H9 (cell line): ENCODE measurements around the gene SNRNP70. TPM values are rescaled to one million over a fixed set of nuclear protein-coding genes. Genes with fewer than 3 reads are reported as not detected.
A peak's percentile ranks its signal among the peaks of the same experiment; 100 is the strongest.

ENCODE experiments used
- DNase-seq: peaks from one replicate; pipeline ENCODE4 v3.0.0-alpha.2; 2017
- H2AFZ ChIP-seq: one replicate; pipeline ENCODE4 v1.6.1; 2013; ENCODE audit warnings: mild to moderate bottlenecking, low read length, control low read depth, moderate library complexity
- H2AK5ac ChIP-seq: 2 replicates; pipeline ENCODE4 v1.6.1; 2013; ENCODE audit warnings: low read length, control low read depth, mixed read lengths; ENCODE audit not compliant: insufficient read length
- H2BK120ac ChIP-seq: one replicate; pipeline ENCODE4 v1.6.1; 2013; ENCODE audit warnings: low read depth, mild to moderate bottlenecking, low read length, control low read depth, inconsistent platforms; ENCODE audit not compliant: poor library complexity, severe bottlenecking
- H2BK12ac ChIP-seq: 2 replicates; pipeline ENCODE4 v1.6.1; 2013; ENCODE audit warnings: low read length, control low read depth, mixed read lengths, low read depth; ENCODE audit not compliant: insufficient read length
- H2BK15ac ChIP-seq: 2 replicates; pipeline ENCODE4 v1.6.1; 2013; ENCODE audit warnings: low read depth, low read length, control low read depth
- H2BK20ac ChIP-seq: one replicate; pipeline ENCODE4 v1.6.1; 2013; ENCODE audit warnings: low read depth, mild to moderate bottlenecking, low read length, control low read depth, inconsistent platforms; ENCODE audit not compliant: poor library complexity, severe bottlenecking
- H2BK5ac ChIP-seq: 2 replicates; pipeline ENCODE4 v1.6.1; 2013; ENCODE audit warnings: low read length, control low read depth, mixed read lengths; ENCODE audit not compliant: insufficient read length
- H3K14ac ChIP-seq: 2 replicates; pipeline ENCODE4 v1.6.1; 2013; ENCODE audit warnings: low read length, control low read depth; ENCODE audit not compliant: insufficient read depth
- H3K18ac ChIP-seq: 2 replicates; pipeline ENCODE4 v1.6.1; 2013; ENCODE audit warnings: low read depth, mild to moderate bottlenecking, mixed read lengths, low read length, control low read depth; ENCODE audit not compliant: insufficient read length
- H3K23ac ChIP-seq: 2 replicates; pipeline ENCODE4 v1.6.1; 2013; ENCODE audit warnings: low read length, control low read depth, mixed read lengths, low read depth; ENCODE audit not compliant: insufficient read length
- H3K23me2 ChIP-seq: 2 replicates; pipeline ENCODE4 v1.6.1; 2013; ENCODE audit warnings: low read depth, mild to moderate bottlenecking, mixed read lengths, low read length, control low read depth; ENCODE audit not compliant: insufficient read length, poor library complexity, severe bottlenecking
- H3K27ac ChIP-seq: 2 replicates; pipeline ENCODE4 v1.5.1; 2013; ENCODE audit warnings: low read length, control low read depth, mixed read lengths, low read depth; ENCODE audit not compliant: insufficient read length
- H3K27me3 ChIP-seq: 2 replicates; pipeline ENCODE4 v1.6.1; 2013; ENCODE audit warnings: low read length, control low read depth, inconsistent platforms; ENCODE audit not compliant: insufficient read depth
- H3K4ac ChIP-seq: 2 replicates; pipeline ENCODE4 v1.6.1; 2013; ENCODE audit warnings: low read depth, mild to moderate bottlenecking, control low read depth, inconsistent platforms, low read length, moderate library complexity
- H3K4me1 ChIP-seq: 2 replicates; pipeline ENCODE4 v1.6.1; 2013; ENCODE audit warnings: low read length, control low read depth, inconsistent platforms; ENCODE audit not compliant: insufficient read depth
- H3K4me2 ChIP-seq: 2 replicates; pipeline ENCODE4 v1.6.1; 2013; ENCODE audit warnings: low read length, control low read depth, mixed read lengths; ENCODE audit not compliant: insufficient read length, insufficient read depth
- H3K56ac ChIP-seq: 2 replicates; pipeline ENCODE4 v1.6.1; 2013; ENCODE audit warnings: low read depth, mild to moderate bottlenecking, mixed read lengths, low read length, control low read depth; ENCODE audit not compliant: insufficient read length
- H3K79me1 ChIP-seq: 2 replicates; pipeline ENCODE4 v1.6.1; 2013; ENCODE audit warnings: low read depth, mild to moderate bottlenecking, moderate library complexity, low read length, control low read depth, inconsistent platforms; ENCODE audit not compliant: insufficient read depth, poor library complexity, severe bottlenecking
- H3K79me2 ChIP-seq: 2 replicates; pipeline ENCODE4 v1.6.1; 2013; ENCODE audit warnings: low read length, control low read depth, inconsistent platforms; ENCODE audit not compliant: insufficient read depth
- H3K9ac ChIP-seq: 2 replicates; pipeline ENCODE4 v1.6.1; 2013; ENCODE audit warnings: low read length, control low read depth, mixed read lengths; ENCODE audit not compliant: insufficient read length; ENCODE audit errors: extremely low read depth
- H3K9me3 ChIP-seq: one replicate; pipeline ENCODE4 v1.6.1; 2013; ENCODE audit warnings: low read depth, low read length, inconsistent platforms; ENCODE audit not compliant: control insufficient read depth
- H3T11ph ChIP-seq: one replicate; pipeline ENCODE4 v1.6.1; 2013; ENCODE audit warnings: mild to moderate bottlenecking, low read length, control low read depth, inconsistent platforms
- H4K20me1 ChIP-seq: one replicate; pipeline ENCODE4 v1.6.1; 2013; ENCODE audit not compliant: control insufficient read depth, insufficient read length, insufficient read depth
- H4K5ac ChIP-seq: 2 replicates; pipeline ENCODE4 v1.6.1; 2013; ENCODE audit warnings: low read depth, mild to moderate bottlenecking, mixed read lengths, low read length, control low read depth; ENCODE audit not compliant: insufficient read length
- H4K8ac ChIP-seq: replicated peaks from 2 replicates; pipeline ENCODE4 v1.6.1; 2013; ENCODE audit warnings: low read length, control low read depth, mixed read lengths, low read depth; ENCODE audit not compliant: insufficient read length
- H4K91ac ChIP-seq: 2 replicates; pipeline ENCODE4 v1.6.1; 2013; ENCODE audit warnings: low read depth, mild to moderate bottlenecking, moderate library complexity, mixed read lengths, low read length, control low read depth; ENCODE audit not compliant: insufficient read length
- H3K27ac Mint-ChIP-seq, 3 experiments: 2 replicates in 2 of 3; 3 replicates in 1 of 3; pipeline ENCODE4 v1.8.0; 2020 to 2021; ENCODE audit warnings: mixed read lengths in 3 of 3, mild to moderate bottlenecking in 1 of 3, moderate library complexity in 1 of 3
- H3K27me3 Mint-ChIP-seq: 2 replicates; pipeline ENCODE4 v1.8.0; 2021; ENCODE audit warnings: low read depth, mild to moderate bottlenecking, moderate library complexity, mixed read lengths
- H3K36me3 Mint-ChIP-seq, 3 experiments: 2 replicates in 2 of 3; 3 replicates in 1 of 3; pipeline ENCODE4 v1.8.0; 2020 to 2021; ENCODE audit warnings: low read depth in 3 of 3, mixed read lengths in 3 of 3; ENCODE audit not compliant: insufficient read depth in 1 of 3
- H3K4me1 Mint-ChIP-seq, 2 experiments: 2 replicates each; pipeline ENCODE4 v1.8.0; 2020; ENCODE audit warnings: mixed read lengths in 2 of 2
- H3K4me3 Mint-ChIP-seq, 2 experiments: 2 replicates in 1 of 2; 3 replicates in 1 of 2; pipeline ENCODE4 v1.8.0; 2020 to 2021; ENCODE audit warnings: mild to moderate bottlenecking in 2 of 2, mixed read lengths in 2 of 2, moderate library complexity in 1 of 2
- H3K9me3 Mint-ChIP-seq, 2 experiments: 2 replicates in 1 of 2; 3 replicates in 1 of 2; pipeline ENCODE4 v1.8.0; 2020; ENCODE audit warnings: mild to moderate bottlenecking in 2 of 2, mixed read lengths in 2 of 2, moderate library complexity in 1 of 2
- WGBS: extraction: QIAGEN DNeasy Blood & Tissue Kit; methylation state at CpG from one replicate; pipeline ENCODE4 v1.1.7; 2013; ENCODE audit warnings: missing lambda C conversion rate, low lambda C conversion rate, mixed read lengths; ENCODE audit not compliant: insufficient read length; ENCODE audit errors: extremely low coverage; 5-methylcytosine and 5-hydroxymethylcytosine counted together
- total RNA-seq: library from RNA; stranded (reverse); gene quantifications from 2 replicates; pipeline ENCODE4 v1.2.1, GENCODE V29; 2021
- TF ChIP-seq, protein P1 (sequence below): fragments of 200-600 bp; sonication (generic); conservative IDR thresholded peaks from 3 replicates; pipeline ENCODE4 v1.8.0; 2021; ENCODE audit warnings: antibody characterized with exemption, mild to moderate bottlenecking

SNRNP70 gene
- total RNA-seq, 1 experiment from 2014 or later = 295 TPM

DNA sequence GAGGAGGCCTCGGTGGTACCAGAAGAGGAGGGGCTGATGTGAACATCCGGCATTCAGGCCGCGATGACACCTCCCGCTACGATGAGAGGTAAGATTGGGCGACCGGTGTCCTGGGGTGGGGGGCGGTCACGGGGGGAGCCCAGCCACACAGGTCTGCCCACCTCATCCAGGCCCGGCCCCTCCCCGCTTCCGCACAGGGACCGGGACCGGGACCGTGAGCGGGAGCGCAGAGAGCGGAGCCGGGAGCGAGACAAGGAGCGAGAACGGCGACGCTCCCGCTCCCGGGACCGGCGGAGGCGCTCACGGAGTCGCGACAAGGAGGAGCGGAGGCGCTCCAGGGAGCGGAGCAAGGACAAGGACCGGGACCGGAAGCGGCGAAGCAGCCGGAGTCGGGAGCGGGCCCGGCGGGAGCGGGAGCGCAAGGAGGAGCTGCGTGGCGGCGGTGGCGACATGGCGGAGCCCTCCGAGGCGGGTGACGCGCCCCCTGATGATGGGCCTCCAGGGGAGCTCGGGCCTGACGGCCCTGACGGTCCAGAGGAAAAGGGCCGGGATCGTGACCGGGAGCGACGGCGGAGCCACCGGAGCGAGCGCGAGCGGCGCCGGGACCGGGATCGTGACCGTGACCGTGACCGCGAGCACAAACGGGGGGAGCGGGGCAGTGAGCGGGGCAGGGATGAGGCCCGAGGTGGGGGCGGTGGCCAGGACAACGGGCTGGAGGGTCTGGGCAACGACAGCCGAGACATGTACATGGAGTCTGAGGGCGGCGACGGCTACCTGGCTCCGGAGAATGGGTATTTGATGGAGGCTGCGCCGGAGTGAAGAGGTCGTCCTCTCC is 22.6 kb downstream of the SNRNP70 start:
- Mint-ChIP-seq H3K27ac (peak overlapping the region in 1 of 3 experiments; percentile 87; a peak in 2 of 7 replicates), H3K4me1 (peaks cover 6 to 21% of the 10 kb centered on the region in 2 experiments), H3K27me3 (peaks cover 1% of the 10 kb centered on the region), H3K36me3 (peaks cover 38 to 59% (median 55%) of the 10 kb centered on the region in 3 experiments), H3K4me3 (no peak overlapping the region), H3K9me3 (peaks cover 0 to 2% of the 10 kb centered on the region in 2 experiments; a peak in 2 of 5 replicates)
- Histone ChIP-seq H3K27ac (no peak overlapping the region), H2AFZ (no peak overlapping the region), H3K18ac (no peak overlapping the region), H3K79me1 (no peaks in the 10 kb centered on the region), H3K4me1 (no peaks in the 10 kb centered on the region), H3K4me2 (no peak overlapping the region), H4K5ac (no peak overlapping the region), H3K9ac (no peak overlapping the region), H2BK12ac (no peak overlapping the region), H3K56ac (no peak overlapping the region), H2BK20ac (no peak overlapping the region), H2BK120ac (no peak overlapping the region), H3K27me3 (no peaks in the 10 kb centered on the region), H3K14ac (no peak overlapping the region), H3K23me2 (no peaks in the 10 kb centered on the region), H3K9me3 (no peaks in the 10 kb centered on the region), H4K91ac (no peak overlapping the region), H3K23ac (no peak overlapping the region), H2BK5ac (no peak overlapping the region), H2BK15ac (no peak overlapping the region), H4K20me1 (no peaks in the 10 kb centered on the region), H3K4ac (no peak overlapping the region), H3K79me2 (no peaks in the 10 kb centered on the region), H4K8ac (no peak overlapping the region), H2AK5ac (no peak overlapping the region), H3T11ph (no peak overlapping the region)
- WGBS = no CpG with 5 or more reads among the region's 93 CpGs
- DNase-seq = no peak
- TF ChIP-seq, protein P1, sequence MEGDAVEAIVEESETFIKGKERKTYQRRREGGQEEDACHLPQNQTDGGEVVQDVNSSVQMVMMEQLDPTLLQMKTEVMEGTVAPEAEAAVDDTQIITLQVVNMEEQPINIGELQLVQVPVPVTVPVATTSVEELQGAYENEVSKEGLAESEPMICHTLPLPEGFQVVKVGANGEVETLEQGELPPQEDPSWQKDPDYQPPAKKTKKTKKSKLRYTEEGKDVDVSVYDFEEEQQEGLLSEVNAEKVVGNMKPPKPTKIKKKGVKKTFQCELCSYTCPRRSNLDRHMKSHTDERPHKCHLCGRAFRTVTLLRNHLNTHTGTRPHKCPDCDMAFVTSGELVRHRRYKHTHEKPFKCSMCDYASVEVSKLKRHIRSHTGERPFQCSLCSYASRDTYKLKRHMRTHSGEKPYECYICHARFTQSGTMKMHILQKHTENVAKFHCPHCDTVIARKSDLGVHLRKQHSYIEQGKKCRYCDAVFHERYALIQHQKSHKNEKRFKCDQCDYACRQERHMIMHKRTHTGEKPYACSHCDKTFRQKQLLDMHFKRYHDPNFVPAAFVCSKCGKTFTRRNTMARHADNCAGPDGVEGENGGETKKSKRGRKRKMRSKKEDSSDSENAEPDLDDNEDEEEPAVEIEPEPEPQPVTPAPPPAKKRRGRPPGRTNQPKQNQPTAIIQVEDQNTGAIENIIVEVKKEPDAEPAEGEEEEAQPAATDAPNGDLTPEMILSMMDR = no peak
